Measurements from ENCODE around the gene SLC18B1.

Gene SLC18B1

GRCh38 chr6:132797951-132798868 lies at the start of gene SLC18B1:
Gene SLC18B1, minus strand, starts transcription at chr6:132798637. Its CDS starts 181 bp downstream, at chr6:132798456.
- DNase-seq (ENCODE audit: low read depth in 2 of 2): no peak

GRCh38 chr6:132843316-132844035 lies 45.0 kb upstream of the SLC18B1 start:
- DNase-seq (ENCODE audit: low read depth in 2 of 2): no peak

GRCh38 chr6:132841966-132842365 lies 43.5 kb upstream of the SLC18B1 start:
- DNase-seq (ENCODE audit: low read depth in 2 of 2): no peak

- no peak for DNase-seq (ENCODE audit: low read depth in 2 of 2)
These were observed 34.5 kb upstream of the SLC18B1 start for GRCh38 chr6:132832891-132833290.

- no peak for DNase-seq (ENCODE audit: low read depth in 2 of 2)
These were observed 31.9 kb upstream of the SLC18B1 start for GRCh38 chr6:132830334-132830751.

GRCh38 chr6:132820629-132821381 lies 22.4 kb upstream of the SLC18B1 start:
- no peak for DNase-seq (ENCODE audit: low read depth in 2 of 2)

- DNase-seq (ENCODE audit: low read depth in 2 of 2): no peak
These were observed 21.1 kb upstream of the SLC18B1 start for GRCh38 chr6:132819405-132820161.

GRCh38 chr6:132818404-132819359 lies 20.2 kb upstream of the SLC18B1 start:
- no peak for DNase-seq (ENCODE audit: low read depth in 2 of 2)

GRCh38 chr6:132817554-132818403 lies 19.3 kb upstream of the SLC18B1 start:
- no peak for DNase-seq (ENCODE audit: low read depth in 2 of 2)

- DNase-seq (ENCODE audit: low read depth in 2 of 2): no peak
These were observed 18.2 kb upstream of the SLC18B1 start for GRCh38 chr6:132816660-132817059.

- DNase-seq (ENCODE audit: low read depth in 2 of 2): no peak
These were observed 16.5 kb upstream of the SLC18B1 start for GRCh38 chr6:132814716-132815570.

- no peak for DNase-seq (ENCODE audit: low read depth in 2 of 2)
These were observed 14.9 kb upstream of the SLC18B1 start for GRCh38 chr6:132813173-132813856.

- no peak for DNase-seq (ENCODE audit: low read depth in 2 of 2)
These were observed 14.3 kb upstream of the SLC18B1 start for GRCh38 chr6:132812756-132813172.

- DNase-seq (ENCODE audit: low read depth in 2 of 2): no peak
These were observed 13.9 kb upstream of the SLC18B1 start for GRCh38 chr6:132812255-132812732.

- no peak for DNase-seq (ENCODE audit: low read depth in 2 of 2)
These were observed 12.8 kb upstream of the SLC18B1 start for GRCh38 chr6:132811276-132811675.

GRCh38 chr6:132805548-132805947 lies 7.1 kb upstream of the SLC18B1 start:
- DNase-seq (ENCODE audit: low read depth in 2 of 2): no peak

GRCh38 chr6:132804251-132804650 lies 5.8 kb upstream of the SLC18B1 start:
- no peak for DNase-seq (ENCODE audit: low read depth in 2 of 2)
